ENCODE results near the gene GALNT7. TPM values are rescaled to one million over a fixed set of nuclear protein-coding genes. Genes with fewer than 3 reads are reported as not detected.
A peak's percentile ranks its signal among the peaks of the same experiment; 100 is the strongest.

GALNT7 gene
- total RNA-seq, 2 donors from 2014 or later: 9.6 to 18.1 TPM

DNA sequence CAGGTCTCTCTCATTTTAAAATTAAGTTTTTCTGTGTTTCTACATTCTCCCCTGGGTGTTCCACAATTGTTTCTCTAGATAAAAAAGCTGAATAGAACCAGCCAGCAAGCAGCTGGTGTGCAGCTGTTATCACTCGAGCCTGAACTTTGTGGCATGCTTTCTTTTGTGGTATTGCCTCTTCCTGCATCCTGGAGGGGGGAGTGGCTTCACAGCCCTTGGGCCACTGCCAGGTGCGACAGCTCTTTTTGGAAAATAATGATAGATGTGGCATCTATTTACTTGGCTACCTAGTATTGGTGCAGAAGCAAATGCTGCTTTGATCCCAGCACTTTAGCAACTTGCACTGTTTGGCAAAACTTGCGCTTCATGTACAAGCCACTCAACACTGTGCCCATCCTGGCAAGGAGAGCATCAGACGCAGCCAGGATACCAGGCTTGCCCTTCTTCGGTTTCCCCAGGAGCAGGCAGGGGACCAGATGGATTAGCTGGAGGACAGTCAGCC is 96.1 kb downstream of the GALNT7 start:
- peaks cover 20% of the 10 kb centered on the region for H3K4me1 Mint-ChIP-seq
- H3K9me3 Mint-ChIP-seq: no peaks in the 10 kb centered on the region
- ATAC-seq (replicated peaks): peak; percentile 53
- H3K4me3 Mint-ChIP-seq: peak overlapping the region; percentile 64
- H3K27ac Mint-ChIP-seq: peak overlapping the region; percentile 44
- no peaks in the 10 kb centered on the region for H3K36me3 Mint-ChIP-seq (ENCODE audit: low read depth)
- no peaks in the 10 kb centered on the region for H3K27me3 Mint-ChIP-seq

DNA sequence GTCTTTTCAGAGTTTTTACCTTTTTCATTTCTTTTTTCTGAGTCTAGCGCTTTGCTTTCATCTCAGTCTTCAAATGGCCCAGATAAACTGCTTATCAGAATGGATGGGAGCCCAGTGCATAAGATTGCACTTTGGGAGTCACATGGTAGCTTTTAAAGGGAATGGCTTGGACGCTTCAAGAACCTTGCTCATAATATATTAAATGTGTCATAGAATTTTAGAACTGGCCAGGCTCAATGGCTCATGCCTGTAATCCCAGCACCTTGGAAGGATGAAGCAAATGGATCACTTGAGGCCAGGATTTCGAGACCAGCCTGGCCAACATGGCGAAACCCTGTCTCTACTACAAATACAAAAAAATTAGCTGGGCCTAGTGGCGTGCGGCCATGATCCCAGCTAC is 97.1 kb downstream of the GALNT7 start:
- no peak for ATAC-seq (replicated peaks)

DNA sequence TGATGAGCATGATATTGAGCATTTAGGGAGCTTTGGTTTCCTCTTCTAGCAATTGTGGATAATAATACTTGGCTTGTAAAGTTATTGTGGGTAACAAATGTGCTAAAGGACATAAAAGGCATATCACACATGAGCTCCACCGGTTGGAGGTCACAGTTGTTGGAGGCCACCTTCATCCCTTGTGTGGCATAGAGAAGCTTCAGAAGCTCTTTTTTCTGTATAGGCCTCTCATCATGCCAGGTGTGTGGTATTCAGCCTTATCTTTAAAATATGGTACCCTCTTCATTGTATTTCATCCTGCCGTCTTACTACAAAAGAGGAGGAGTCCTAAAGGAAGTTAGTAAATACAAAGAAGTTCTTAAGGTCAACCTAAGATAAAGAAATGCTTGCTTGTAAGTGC is 99.1 kb downstream of the GALNT7 start:
- Mint-ChIP-seq H3K27me3 (no peaks in the 10 kb centered on the region), H3K9me3 (no peaks in the 10 kb centered on the region), H3K36me3 (ENCODE audit: low read depth) (no peaks in the 10 kb centered on the region), H3K4me3 (no peak overlapping the region), H3K27ac (no peak overlapping the region), H3K4me1 (peaks cover 20% of the 10 kb centered on the region)
- ATAC-seq (replicated peaks): no peak

More for the DNA sequence above, 97.1 kb downstream of the GALNT7 start:
- Mint-ChIP-seq H3K36me3 (ENCODE audit: low read depth) (no peaks in the 10 kb centered on the region), H3K27me3 (no peaks in the 10 kb centered on the region), H3K4me3 (no peak overlapping the region), H3K9me3 (no peaks in the 10 kb centered on the region), H3K4me1 (peaks cover 20% of the 10 kb centered on the region), H3K27ac (peak overlapping the region; percentile 42)

DNA sequence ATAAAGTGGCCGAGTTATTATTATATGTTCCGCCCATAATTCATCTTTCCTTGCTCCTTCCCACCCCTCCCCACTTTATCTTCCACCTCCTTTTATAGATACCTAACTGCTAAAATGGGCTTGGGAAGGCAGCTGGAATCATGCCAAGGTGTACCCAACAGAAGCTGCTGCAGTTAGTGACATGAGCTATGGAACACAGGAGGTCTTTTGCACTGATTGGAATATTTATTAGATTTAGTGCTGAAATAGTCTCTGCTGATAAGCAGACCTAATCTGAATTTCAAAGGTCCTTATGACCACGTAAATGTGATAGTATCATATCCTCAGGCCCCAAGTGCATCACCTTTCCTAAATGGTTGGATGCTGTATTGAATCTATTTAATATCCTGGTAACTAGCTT is 100.7 kb downstream of the GALNT7 start:
- Mint-ChIP-seq H3K9me3 (no peaks in the 10 kb centered on the region), H3K4me1 (peaks cover 15% of the 10 kb centered on the region), H3K27ac (no peak overlapping the region), H3K27me3 (no peaks in the 10 kb centered on the region), H3K36me3 (ENCODE audit: low read depth) (no peaks in the 10 kb centered on the region), H3K4me3 (no peak overlapping the region)
- no peak for ATAC-seq (replicated peaks)

DNA sequence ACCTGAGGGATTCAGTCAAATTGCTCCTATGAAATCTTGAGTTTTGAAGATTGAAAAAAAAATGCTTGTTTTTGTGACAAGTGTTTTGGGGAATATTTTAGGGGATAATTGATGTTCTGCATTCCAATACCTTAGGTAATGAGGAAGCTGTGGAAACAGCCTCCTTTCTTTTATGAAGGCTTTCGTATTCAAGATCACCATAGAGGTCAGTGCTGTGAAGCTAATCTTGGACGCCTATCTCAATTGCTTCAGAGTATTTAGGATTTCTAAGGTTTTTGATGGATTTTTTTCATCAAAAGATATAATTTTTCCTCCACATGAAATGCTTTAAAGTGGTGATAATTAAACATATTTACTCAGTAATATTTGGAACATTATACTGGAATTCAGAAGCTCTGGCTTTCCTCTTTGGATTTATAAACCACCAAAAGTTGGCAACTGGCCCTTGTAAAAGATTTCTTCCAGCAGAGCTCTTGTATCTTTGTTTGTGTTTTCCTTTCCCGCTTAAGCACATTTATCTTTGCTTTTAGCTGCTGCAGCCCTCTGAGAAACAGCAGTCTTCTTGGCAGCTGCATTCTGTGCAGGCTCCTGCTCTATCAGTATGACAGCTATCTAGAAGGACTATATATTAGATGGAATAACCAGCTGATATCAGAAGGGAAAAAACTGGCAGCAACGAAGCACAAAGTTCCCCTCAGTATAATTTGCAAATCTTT is 101.9 kb downstream of the GALNT7 start:
- H3K27me3 Mint-ChIP-seq: no peaks in the 10 kb centered on the region
- no peak overlapping the region for H3K4me3 Mint-ChIP-seq
- ATAC-seq (replicated peaks): no peak
- no peaks in the 10 kb centered on the region for H3K36me3 Mint-ChIP-seq (ENCODE audit: low read depth)
- no peaks in the 10 kb centered on the region for H3K9me3 Mint-ChIP-seq
- H3K4me1 Mint-ChIP-seq: peaks cover 3% of the 10 kb centered on the region
- H3K27ac Mint-ChIP-seq: no peak overlapping the region

DNA sequence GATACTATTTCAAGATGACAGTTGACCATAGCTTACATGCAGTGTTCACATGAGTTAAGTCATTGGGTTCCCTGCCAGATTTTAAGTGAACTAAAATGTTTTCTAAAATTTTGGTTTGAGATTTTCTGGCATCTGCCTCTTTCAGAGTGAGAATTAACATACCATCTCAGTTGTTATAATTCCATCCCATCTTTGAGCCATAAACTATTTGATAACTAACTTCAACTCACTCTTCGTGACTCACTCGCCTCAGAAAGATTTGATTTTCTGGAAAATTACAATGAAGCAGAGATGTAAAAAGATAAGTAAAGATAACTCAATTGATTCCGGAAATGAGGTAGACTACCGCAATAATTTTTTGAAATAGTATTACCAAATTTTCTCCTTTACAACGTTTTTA is 103.7 kb downstream of the GALNT7 start:
- peaks cover 3% of the 10 kb centered on the region for H3K4me1 Mint-ChIP-seq
- ATAC-seq (replicated peaks): no peak
- no peaks in the 10 kb centered on the region for H3K9me3 Mint-ChIP-seq
- H3K27ac Mint-ChIP-seq: no peak overlapping the region
- H3K27me3 Mint-ChIP-seq: no peaks in the 10 kb centered on the region
- H3K4me3 Mint-ChIP-seq: no peak overlapping the region
- no peaks in the 10 kb centered on the region for H3K36me3 Mint-ChIP-seq (ENCODE audit: low read depth)

DNA sequence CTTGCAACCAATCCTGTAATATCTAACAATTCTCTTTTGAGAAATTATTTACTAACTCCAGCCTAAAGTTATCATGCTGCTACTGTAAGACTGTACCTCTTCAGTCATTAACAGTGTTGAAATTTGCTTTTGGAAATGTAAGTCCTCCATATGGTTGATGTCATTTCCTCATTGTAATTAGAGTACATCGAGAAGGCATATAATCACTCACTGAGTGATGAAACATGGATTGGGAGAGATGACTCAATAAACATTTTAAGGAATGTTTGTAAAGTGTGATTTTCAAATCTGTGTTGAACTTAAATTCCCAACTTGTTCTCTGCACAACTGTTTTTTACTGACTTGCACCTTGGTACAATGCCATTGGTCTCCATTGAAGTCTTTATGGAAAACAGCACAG is 104.4 kb downstream of the GALNT7 start:
- Mint-ChIP-seq H3K27ac (no peak overlapping the region), H3K36me3 (ENCODE audit: low read depth) (no peaks in the 10 kb centered on the region), H3K27me3 (no peaks in the 10 kb centered on the region), H3K4me1 (no peaks in the 10 kb centered on the region), H3K9me3 (no peaks in the 10 kb centered on the region), H3K4me3 (no peak overlapping the region)
- ATAC-seq (replicated peaks): no peak

DNA sequence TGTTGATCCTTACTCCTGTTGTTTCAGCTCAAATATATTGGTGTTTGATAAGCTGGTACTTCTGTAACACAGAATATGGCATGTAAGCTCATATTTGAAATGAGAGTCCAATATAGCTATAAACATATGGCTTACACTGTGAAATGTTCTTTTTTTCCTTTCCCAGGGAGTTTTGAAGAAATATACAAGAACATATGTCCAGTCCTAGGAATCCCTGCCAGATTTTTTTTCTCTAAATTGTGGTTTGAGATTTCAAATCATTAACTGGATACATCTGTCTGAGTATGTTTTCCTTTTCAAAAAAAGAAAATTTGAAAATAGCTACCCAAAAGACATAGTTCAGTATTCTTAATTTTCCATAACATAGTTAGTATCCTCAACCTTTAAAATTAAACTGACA is 105.3 kb downstream of the GALNT7 start:
- Mint-ChIP-seq H3K27me3 (no peaks in the 10 kb centered on the region), H3K36me3 (ENCODE audit: low read depth) (no peaks in the 10 kb centered on the region), H3K27ac (no peak overlapping the region), H3K4me3 (no peak overlapping the region), H3K4me1 (peaks cover 2% of the 10 kb centered on the region), H3K9me3 (no peaks in the 10 kb centered on the region)
- ATAC-seq (replicated peaks): no peak

DNA sequence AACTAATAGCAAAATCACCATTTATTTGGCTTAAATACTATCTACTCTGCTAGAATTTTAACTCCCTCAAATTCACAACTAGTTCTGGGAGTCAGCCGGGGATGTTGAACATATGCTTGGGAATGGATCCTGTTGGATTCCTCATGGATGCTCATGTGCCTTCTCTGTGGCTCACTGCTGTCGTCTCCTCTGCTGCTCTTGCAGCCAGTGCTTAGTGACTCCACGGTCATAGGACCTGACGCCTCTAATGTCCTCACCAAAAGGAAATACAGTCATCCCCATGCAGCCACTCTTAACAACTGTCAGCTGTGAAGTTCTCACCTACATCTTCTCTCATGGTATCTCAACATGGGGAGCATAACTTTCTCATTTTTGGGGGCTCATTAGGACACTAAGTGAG is 106.1 kb downstream of the GALNT7 start:
- no peak overlapping the region for H3K4me3 Mint-ChIP-seq
- H3K9me3 Mint-ChIP-seq: no peaks in the 10 kb centered on the region
- no peaks in the 10 kb centered on the region for H3K27me3 Mint-ChIP-seq
- ATAC-seq (replicated peaks): no peak
- H3K4me1 Mint-ChIP-seq: peaks cover 5% of the 10 kb centered on the region
- H3K36me3 Mint-ChIP-seq (ENCODE audit: low read depth): no peaks in the 10 kb centered on the region
- H3K27ac Mint-ChIP-seq: no peak overlapping the region

DNA sequence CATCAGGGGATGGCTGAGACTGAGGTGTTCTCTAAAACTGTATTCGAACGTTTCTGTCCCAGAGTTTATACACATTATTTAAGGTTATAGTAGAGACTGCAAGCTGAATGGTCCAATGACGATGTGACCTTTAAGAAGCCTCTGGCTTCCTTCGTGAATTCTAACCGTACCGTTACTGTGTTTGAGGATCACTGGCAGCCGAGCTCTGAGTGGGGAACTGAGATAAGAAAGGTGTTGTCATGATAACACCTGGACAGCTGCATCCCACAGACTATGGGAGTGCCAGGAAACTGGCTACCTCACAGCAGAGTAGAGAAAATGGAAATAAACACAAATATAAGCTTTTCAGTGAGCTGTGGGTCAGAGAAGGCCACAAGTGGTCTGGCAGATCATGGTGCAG is 106.5 kb downstream of the GALNT7 start:
- no peaks in the 10 kb centered on the region for H3K27me3 Mint-ChIP-seq
- H3K4me3 Mint-ChIP-seq: no peak overlapping the region
- no peak for ATAC-seq (replicated peaks)
- H3K36me3 Mint-ChIP-seq (ENCODE audit: low read depth): no peaks in the 10 kb centered on the region
- H3K4me1 Mint-ChIP-seq: peaks cover 5% of the 10 kb centered on the region
- H3K27ac Mint-ChIP-seq: no peak overlapping the region
- no peaks in the 10 kb centered on the region for H3K9me3 Mint-ChIP-seq

DNA sequence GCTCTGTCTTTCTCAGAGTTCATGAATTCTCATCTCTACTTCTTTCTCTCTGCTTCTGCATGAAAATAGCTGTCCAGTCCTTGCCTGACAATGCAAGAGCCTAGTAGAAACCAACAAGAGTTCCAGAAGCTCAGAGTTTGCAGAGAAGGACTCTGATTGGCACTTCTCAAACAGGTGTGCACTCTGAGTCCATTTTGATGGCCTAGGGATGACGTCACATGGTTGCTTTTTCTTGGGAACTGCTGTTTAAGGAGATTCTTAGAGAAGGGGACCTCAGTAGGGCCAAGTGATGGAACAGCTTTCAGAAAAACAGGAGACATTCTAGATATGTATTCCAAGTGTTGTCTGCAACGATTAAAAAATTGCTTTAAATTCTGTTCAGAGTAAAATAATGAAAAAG is 108.7 kb downstream of the GALNT7 start:
- Mint-ChIP-seq H3K27ac (no peak overlapping the region), H3K4me1 (peaks cover 10% of the 10 kb centered on the region), H3K36me3 (ENCODE audit: low read depth) (no peaks in the 10 kb centered on the region), H3K4me3 (no peak overlapping the region), H3K27me3 (no peaks in the 10 kb centered on the region), H3K9me3 (no peaks in the 10 kb centered on the region)
- ATAC-seq (replicated peaks): no peak

DNA sequence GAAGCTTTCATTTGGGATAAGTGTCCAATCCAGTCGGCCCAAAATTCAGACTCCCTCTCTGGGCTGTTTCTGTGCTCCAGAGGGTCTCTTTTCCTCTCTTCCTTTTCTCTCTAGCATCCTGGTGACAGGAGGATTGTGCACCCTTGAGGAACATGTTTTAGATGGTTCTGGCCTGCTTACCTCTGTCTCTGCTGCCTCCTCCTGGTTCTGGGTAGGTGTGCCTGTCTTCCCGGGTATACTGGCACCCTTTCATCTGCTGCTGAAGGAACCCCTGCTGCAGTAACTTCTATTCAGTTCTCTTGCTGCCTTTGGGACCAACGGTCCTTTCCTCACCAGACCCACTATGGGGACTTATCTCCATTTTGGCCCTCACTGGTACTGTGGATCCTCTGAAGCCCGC is 112.4 kb downstream of the GALNT7 start:
- H3K36me3 Mint-ChIP-seq (ENCODE audit: low read depth): no peaks in the 10 kb centered on the region
- no peaks in the 10 kb centered on the region for H3K9me3 Mint-ChIP-seq
- peak overlapping the region; percentile 17 for H3K27ac Mint-ChIP-seq
- no peak for ATAC-seq (replicated peaks)
- H3K27me3 Mint-ChIP-seq: no peaks in the 10 kb centered on the region
- H3K4me1 Mint-ChIP-seq: peaks cover 10% of the 10 kb centered on the region
- no peak overlapping the region for H3K4me3 Mint-ChIP-seq

DNA sequence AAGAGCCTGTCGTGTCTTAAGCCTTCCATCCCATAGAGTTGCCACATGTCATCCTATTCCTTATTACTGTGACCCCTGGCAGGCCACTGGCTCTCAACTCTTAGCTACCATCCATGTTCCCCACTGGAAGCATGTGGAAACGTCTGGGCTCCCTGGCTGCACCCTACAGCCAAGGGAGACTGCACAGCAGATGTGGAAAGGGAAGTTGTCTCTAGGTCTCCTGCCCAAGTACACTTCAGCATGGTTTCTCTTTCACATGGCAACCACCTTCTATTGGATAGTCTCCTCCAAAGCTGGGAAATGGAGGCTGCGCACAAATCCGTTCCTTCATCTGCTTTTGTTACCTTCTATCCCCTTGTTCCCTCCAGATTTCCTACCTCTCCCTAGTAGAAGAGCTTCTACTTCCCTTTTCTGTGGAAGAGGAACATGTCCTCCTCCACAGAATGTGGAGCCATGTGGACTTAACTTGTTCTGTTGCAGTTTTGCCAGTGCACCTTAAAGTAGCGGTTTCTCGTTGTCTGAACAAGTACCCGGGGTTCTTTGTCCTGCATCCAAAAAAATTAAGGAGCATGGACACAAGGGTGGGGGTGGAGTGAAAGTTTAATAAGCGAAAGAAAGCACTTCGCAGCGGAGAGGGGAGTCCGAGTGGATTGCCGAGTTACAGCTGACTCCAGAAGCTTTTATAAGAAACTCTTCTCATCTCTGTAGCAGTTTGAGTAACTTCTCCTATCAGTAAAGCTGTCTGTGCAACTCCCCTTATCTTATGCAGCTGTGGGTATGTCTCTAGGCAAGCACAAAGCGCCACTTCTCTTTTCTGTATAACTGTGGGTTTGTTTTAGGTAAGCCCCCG is 113.0 kb downstream of the GALNT7 start:
- peaks cover 10% of the 10 kb centered on the region for H3K4me1 Mint-ChIP-seq
- no peaks in the 10 kb centered on the region for H3K27me3 Mint-ChIP-seq
- H3K36me3 Mint-ChIP-seq (ENCODE audit: low read depth): no peaks in the 10 kb centered on the region
- no peak overlapping the region for H3K4me3 Mint-ChIP-seq
- H3K27ac Mint-ChIP-seq: peak overlapping the region; percentile 17
- no peaks in the 10 kb centered on the region for H3K9me3 Mint-ChIP-seq
- no peak for ATAC-seq (replicated peaks)

DNA sequence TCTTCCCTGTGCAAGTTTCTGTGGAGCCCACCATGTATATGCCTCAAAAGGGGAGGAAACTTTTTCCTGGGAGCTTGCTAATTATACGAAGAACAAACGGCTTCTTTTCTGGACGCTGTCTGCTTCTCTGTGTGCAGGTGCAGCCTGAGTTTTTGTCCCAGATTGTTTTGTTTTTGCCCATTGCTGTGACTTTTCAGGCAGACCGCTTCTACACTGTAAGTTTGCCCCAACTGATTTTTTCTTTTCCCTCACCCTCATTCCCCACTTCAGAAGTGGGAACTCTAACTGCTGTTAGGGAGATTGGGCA is 113.6 kb downstream of the GALNT7 start:
- Mint-ChIP-seq H3K4me3 (no peak overlapping the region), H3K9me3 (no peaks in the 10 kb centered on the region), H3K4me1 (peaks cover 10% of the 10 kb centered on the region), H3K36me3 (ENCODE audit: low read depth) (no peaks in the 10 kb centered on the region), H3K27me3 (no peaks in the 10 kb centered on the region), H3K27ac (no peak overlapping the region)
- ATAC-seq (replicated peaks): no peak

DNA sequence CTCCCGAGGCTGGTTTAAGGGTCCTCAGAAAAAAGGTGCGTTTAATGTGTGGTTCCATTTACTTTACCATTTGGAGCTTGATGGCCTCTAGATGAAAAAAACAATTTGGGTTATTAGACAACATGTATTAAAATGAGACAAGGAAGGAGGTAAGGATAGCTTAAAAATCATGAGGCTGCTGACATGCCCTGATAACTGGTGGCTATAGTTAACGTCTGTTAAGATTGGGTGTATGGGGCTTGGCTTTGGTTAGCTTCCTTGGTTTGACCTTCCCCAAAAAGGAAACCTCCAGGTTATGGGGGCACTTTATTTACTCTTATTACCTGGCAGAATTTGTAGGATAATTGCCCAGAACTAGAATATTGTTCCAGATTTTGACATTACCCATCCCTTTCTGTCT is 114.0 kb downstream of the GALNT7 start:
- H3K27me3 Mint-ChIP-seq: no peaks in the 10 kb centered on the region
- H3K36me3 Mint-ChIP-seq (ENCODE audit: low read depth): no peaks in the 10 kb centered on the region
- ATAC-seq (replicated peaks): no peak
- peaks cover 10% of the 10 kb centered on the region for H3K4me1 Mint-ChIP-seq
- no peak overlapping the region for H3K4me3 Mint-ChIP-seq
- no peak overlapping the region for H3K27ac Mint-ChIP-seq
- H3K9me3 Mint-ChIP-seq: no peaks in the 10 kb centered on the region
